ENCODE results near the gene TRIP12.

The TRIP12 gene

GRCh38 chr2:229879191-229879950, 42.4 kb downstream of the TRIP12 start:
- Histone ChIP-seq H3K79me2 (ENCODE audit: control insufficient read depth, insufficient read depth, low read length) (peaks cover 17% of the 10 kb centered on the region), H3K9ac (ENCODE audit: low read length) (no peak overlapping the region), H4K8ac (ENCODE audit: low read depth, low read length) (no peak overlapping the region), H3K4ac (ENCODE audit: low read depth, low read length) (no peak overlapping the region), H3K36me3 (ENCODE audit: control insufficient read depth, insufficient read depth, low read length) (no peaks in the 10 kb centered on the region), H2BK15ac (replicated peaks; ENCODE audit: low read depth) (no peak overlapping the region), H3K4me3 (ENCODE audit: low read length) (no peak overlapping the region), H3K79me1 (ENCODE audit: low read length) (peaks cover 11% of the 10 kb centered on the region), H3K27me3 (ENCODE audit: insufficient read depth, low read length, poor library complexity) (no peaks in the 10 kb centered on the region), H4K5ac (ENCODE audit: low read length) (no peak overlapping the region), H3K56ac (ENCODE audit: low read length) (no peak overlapping the region), H3K4me2 (ENCODE audit: low read length) (no peak overlapping the region), H3K4me1 (ENCODE audit: control insufficient read depth, low read depth, low read length) (no peaks in the 10 kb centered on the region), H2AK5ac (ENCODE audit: low read length) (no peak overlapping the region), H2BK5ac (ENCODE audit: low read length) (no peak overlapping the region), H3K27ac (ENCODE audit: low read depth, low read length) (no peak overlapping the region), H3K18ac (ENCODE audit: low read length) (no peak overlapping the region), H3K23ac (ENCODE audit: low read length) (no peak overlapping the region), H2BK120ac (ENCODE audit: low read depth, low read length) (no peak overlapping the region)
- WGBS (ENCODE audit: extremely low coverage, insufficient coverage, low lambda C conversion rate): no CpG with 5 or more reads among the region's 6 CpGs
- DNase-seq: no peak

GRCh38 chr2:229875549-229875948, 46.3 kb downstream of the TRIP12 start:
- no peak overlapping the region for H2BK120ac ChIP-seq (ENCODE audit: low read depth, low read length)
- H3K56ac ChIP-seq (ENCODE audit: low read length): no peak overlapping the region
- no peak for DNase-seq
- H3K23ac ChIP-seq (ENCODE audit: low read length): no peak overlapping the region
- no peaks in the 10 kb centered on the region for H3K4me1 ChIP-seq (ENCODE audit: control insufficient read depth, low read depth, low read length)
- H3K4me3 ChIP-seq (ENCODE audit: low read length): no peak overlapping the region
- no peak overlapping the region for H2AK5ac ChIP-seq (ENCODE audit: low read length)
- no peak overlapping the region for H2BK15ac ChIP-seq (replicated peaks; ENCODE audit: low read depth)
- H3K36me3 ChIP-seq (ENCODE audit: control insufficient read depth, insufficient read depth, low read length): no peaks in the 10 kb centered on the region
- H3K79me1 ChIP-seq (ENCODE audit: low read length): peaks cover 9% of the 10 kb centered on the region
- no peak overlapping the region for H4K5ac ChIP-seq (ENCODE audit: low read length)
- H3K79me2 ChIP-seq (ENCODE audit: control insufficient read depth, insufficient read depth, low read length): peaks cover 9% of the 10 kb centered on the region
- H3K9ac ChIP-seq (ENCODE audit: low read length): no peak overlapping the region
- no peak overlapping the region for H3K18ac ChIP-seq (ENCODE audit: low read length)
- no peak overlapping the region for H2BK5ac ChIP-seq (ENCODE audit: low read length)
- no peaks in the 10 kb centered on the region for H3K27me3 ChIP-seq (ENCODE audit: insufficient read depth, low read length, poor library complexity)
- no CpG with 5 or more reads among the region's 2 CpGs for whole genome bisulfite sequencing (ENCODE audit: extremely low coverage, insufficient coverage, low lambda C conversion rate)
- H3K4me2 ChIP-seq (ENCODE audit: low read length): no peak overlapping the region
- H3K4ac ChIP-seq (ENCODE audit: low read depth, low read length): no peak overlapping the region
- no peak overlapping the region for H4K8ac ChIP-seq (ENCODE audit: low read depth, low read length)
- H3K27ac ChIP-seq (ENCODE audit: low read depth, low read length): no peak overlapping the region

GRCh38 chr2:229874647-229875046, 47.2 kb downstream of the TRIP12 start:
- Histone ChIP-seq H3K4me1 (ENCODE audit: control insufficient read depth, low read depth, low read length) (peaks cover 3% of the 10 kb centered on the region), H4K8ac (ENCODE audit: low read depth, low read length) (no peak overlapping the region), H4K5ac (ENCODE audit: low read length) (no peak overlapping the region), H2AK5ac (ENCODE audit: low read length) (no peak overlapping the region), H3K18ac (ENCODE audit: low read length) (no peak overlapping the region), H2BK15ac (replicated peaks; ENCODE audit: low read depth) (no peak overlapping the region), H3K4me3 (ENCODE audit: low read length) (no peak overlapping the region), H2BK120ac (ENCODE audit: low read depth, low read length) (no peak overlapping the region), H3K4ac (ENCODE audit: low read depth, low read length) (no peak overlapping the region), H3K79me2 (ENCODE audit: control insufficient read depth, insufficient read depth, low read length) (peaks cover 14% of the 10 kb centered on the region), H3K36me3 (ENCODE audit: control insufficient read depth, insufficient read depth, low read length) (no peaks in the 10 kb centered on the region), H3K4me2 (ENCODE audit: low read length) (no peak overlapping the region), H3K79me1 (ENCODE audit: low read length) (peaks cover 12% of the 10 kb centered on the region), H3K9ac (ENCODE audit: low read length) (no peak overlapping the region), H3K56ac (ENCODE audit: low read length) (no peak overlapping the region), H3K27ac (ENCODE audit: low read depth, low read length) (no peak overlapping the region), H2BK5ac (ENCODE audit: low read length) (no peak overlapping the region), H3K27me3 (ENCODE audit: insufficient read depth, low read length, poor library complexity) (no peaks in the 10 kb centered on the region), H3K23ac (ENCODE audit: low read length) (no peak overlapping the region)
- DNase-seq: no peak
- no CpG with 5 or more reads among the region's 4 CpGs for WGBS (ENCODE audit: extremely low coverage, insufficient coverage, low lambda C conversion rate)

- Histone ChIP-seq H3K9ac (ENCODE audit: low read length) (no peak overlapping the region), H3K18ac (ENCODE audit: low read length) (no peak overlapping the region), H2BK5ac (ENCODE audit: low read length) (no peak overlapping the region), H3K79me1 (ENCODE audit: low read length) (peaks cover 14% of the 10 kb centered on the region), H3K27me3 (ENCODE audit: insufficient read depth, low read length, poor library complexity) (no peaks in the 10 kb centered on the region), H3K4me2 (ENCODE audit: low read length) (no peak overlapping the region), H2AK5ac (ENCODE audit: low read length) (no peak overlapping the region), H3K4me3 (ENCODE audit: low read length) (no peak overlapping the region), H4K5ac (ENCODE audit: low read length) (no peak overlapping the region), H3K23ac (ENCODE audit: low read length) (no peak overlapping the region), H3K4ac (ENCODE audit: low read depth, low read length) (no peak overlapping the region), H3K27ac (ENCODE audit: low read depth, low read length) (no peak overlapping the region), H2BK120ac (ENCODE audit: low read depth, low read length) (no peak overlapping the region), H3K36me3 (ENCODE audit: control insufficient read depth, insufficient read depth, low read length) (no peaks in the 10 kb centered on the region), H3K79me2 (ENCODE audit: control insufficient read depth, insufficient read depth, low read length) (peaks cover 28% of the 10 kb centered on the region), H3K4me1 (ENCODE audit: control insufficient read depth, low read depth, low read length) (peaks cover 3% of the 10 kb centered on the region), H3K56ac (ENCODE audit: low read length) (no peak overlapping the region), H4K8ac (ENCODE audit: low read depth, low read length) (no peak overlapping the region), H2BK15ac (replicated peaks; ENCODE audit: low read depth) (no peak overlapping the region)
- DNase-seq: no peak
- WGBS (ENCODE audit: extremely low coverage, insufficient coverage, low lambda C conversion rate): no CpG with 5 or more reads among the region's 1 CpG
These were observed 48.7 kb downstream of the TRIP12 start for GRCh38 chr2:229873123-229873581.

GRCh38 chr2:229870903-229871656, 50.7 kb downstream of the TRIP12 start:
- H3K4me3 ChIP-seq (ENCODE audit: low read length): no peak overlapping the region
- H3K9ac ChIP-seq (ENCODE audit: low read length): no peak overlapping the region
- no peak overlapping the region for H3K23ac ChIP-seq (ENCODE audit: low read length)
- no peak overlapping the region for H3K27ac ChIP-seq (ENCODE audit: low read depth, low read length)
- H3K56ac ChIP-seq (ENCODE audit: low read length): no peak overlapping the region
- H2BK5ac ChIP-seq (ENCODE audit: low read length): no peak overlapping the region
- no peaks in the 10 kb centered on the region for H3K36me3 ChIP-seq (ENCODE audit: control insufficient read depth, insufficient read depth, low read length)
- peaks cover 16% of the 10 kb centered on the region for H3K79me1 ChIP-seq (ENCODE audit: low read length)
- no CpG with 5 or more reads among the region's 6 CpGs for WGBS (ENCODE audit: extremely low coverage, insufficient coverage, low lambda C conversion rate)
- no peak overlapping the region for H3K4me2 ChIP-seq (ENCODE audit: low read length)
- H2BK15ac ChIP-seq (replicated peaks; ENCODE audit: low read depth): no peak overlapping the region
- no peak overlapping the region for H3K18ac ChIP-seq (ENCODE audit: low read length)
- H4K8ac ChIP-seq (ENCODE audit: low read depth, low read length): no peak overlapping the region
- DNase-seq: no peak
- H3K4me1 ChIP-seq (ENCODE audit: control insufficient read depth, low read depth, low read length): peaks cover 3% of the 10 kb centered on the region
- H3K79me2 ChIP-seq (ENCODE audit: control insufficient read depth, insufficient read depth, low read length): peaks cover 31% of the 10 kb centered on the region
- no peak overlapping the region for H2AK5ac ChIP-seq (ENCODE audit: low read length)
- no peak overlapping the region for H3K4ac ChIP-seq (ENCODE audit: low read depth, low read length)
- H2BK120ac ChIP-seq (ENCODE audit: low read depth, low read length): no peak overlapping the region
- H3K27me3 ChIP-seq (ENCODE audit: insufficient read depth, low read length, poor library complexity): no peaks in the 10 kb centered on the region
- H4K5ac ChIP-seq (ENCODE audit: low read length): no peak overlapping the region
